ENCODE measurements around the gene BRAF.
"Not testable (repeated sequence)": the region's sequence is repeated elsewhere in the genome, so short reads cannot be mapped to it uniquely, and the experiment has no call there.

The BRAF gene

GRCh38 chr7:140723574-140723973 lies 201.2 kb downstream of the BRAF start:
- no peak for DNase-seq (ENCODE audit: low read depth)
- TF ChIP-seq CTCF (conservative IDR thresholded peaks at IDR 0.05; ENCODE audit: low read length), result no peak

GRCh38 chr7:140723006-140723405 lies 201.7 kb downstream of the BRAF start:
- no peak for DNase-seq (ENCODE audit: low read depth)
- TF ChIP-seq CTCF (conservative IDR thresholded peaks at IDR 0.05; ENCODE audit: low read length), result no peak
- H3K4me3 ChIP-seq (ENCODE audit: low read length), result no peak overlapping the region

More at GRCh38 chr7:140723574-140723973, 201.2 kb downstream of the BRAF start:
- H3K4me3 ChIP-seq (ENCODE audit: low read length), result no peak overlapping the region

- H3K4me3 ChIP-seq (ENCODE audit: low read length), result no peak overlapping the region
- no peak for DNase-seq (ENCODE audit: low read depth)
- TF ChIP-seq CTCF (conservative IDR thresholded peaks at IDR 0.05; ENCODE audit: low read length), result no peak
These were observed 202.5 kb downstream of the BRAF start for GRCh38 chr7:140722254-140722653.

- no peak overlapping the region for H3K4me3 ChIP-seq (ENCODE audit: low read length)
- peak; percentile 24 for DNase-seq (ENCODE audit: low read depth)
- no peak for TF ChIP-seq CTCF (conservative IDR thresholded peaks at IDR 0.05; ENCODE audit: low read length)
These were observed 205.0 kb downstream of the BRAF start for GRCh38 chr7:140719721-140720120.

GRCh38 chr7:140714331-140715040 lies 210.2 kb downstream of the BRAF start:
- no peak for DNase-seq (ENCODE audit: low read depth)
- no peak overlapping the region for H3K4me3 ChIP-seq (ENCODE audit: low read length)
- no peak for TF ChIP-seq CTCF (conservative IDR thresholded peaks at IDR 0.05; ENCODE audit: low read length)

- DNase-seq (ENCODE audit: low read depth); H3K4me3 ChIP-seq (ENCODE audit: low read length): not testable (repeated sequence)
These were observed 212.3 kb downstream of the BRAF start for GRCh38 chr7:140712392-140712791.

- not testable (repeated sequence) for H3K4me3 ChIP-seq (ENCODE audit: low read length); DNase-seq (ENCODE audit: low read depth)
These were observed 216.0 kb downstream of the BRAF start for GRCh38 chr7:140708764-140709163.

GRCh38 chr7:140707132-140707531 lies 217.6 kb downstream of the BRAF start:
- no peak for TF ChIP-seq CTCF (conservative IDR thresholded peaks at IDR 0.05; ENCODE audit: low read length)
- no peak for DNase-seq (ENCODE audit: low read depth)
- H3K4me3 ChIP-seq (ENCODE audit: low read length), result no peak overlapping the region

Measured in AG10803 (cell line).